ENCODE data around the gene MAMDC4. TPM values are rescaled to one million over a fixed set of nuclear protein-coding genes. Genes with fewer than 3 reads are reported as not detected.

The MAMDC4 gene
- total RNA-seq, 1 donor from 2014 or later = 3.2 TPM

GRCh38 chr9:136823136-136824046 is 28.8 kb upstream of the MAMDC4 start:
- TF ChIP-seq, protein P1, sequence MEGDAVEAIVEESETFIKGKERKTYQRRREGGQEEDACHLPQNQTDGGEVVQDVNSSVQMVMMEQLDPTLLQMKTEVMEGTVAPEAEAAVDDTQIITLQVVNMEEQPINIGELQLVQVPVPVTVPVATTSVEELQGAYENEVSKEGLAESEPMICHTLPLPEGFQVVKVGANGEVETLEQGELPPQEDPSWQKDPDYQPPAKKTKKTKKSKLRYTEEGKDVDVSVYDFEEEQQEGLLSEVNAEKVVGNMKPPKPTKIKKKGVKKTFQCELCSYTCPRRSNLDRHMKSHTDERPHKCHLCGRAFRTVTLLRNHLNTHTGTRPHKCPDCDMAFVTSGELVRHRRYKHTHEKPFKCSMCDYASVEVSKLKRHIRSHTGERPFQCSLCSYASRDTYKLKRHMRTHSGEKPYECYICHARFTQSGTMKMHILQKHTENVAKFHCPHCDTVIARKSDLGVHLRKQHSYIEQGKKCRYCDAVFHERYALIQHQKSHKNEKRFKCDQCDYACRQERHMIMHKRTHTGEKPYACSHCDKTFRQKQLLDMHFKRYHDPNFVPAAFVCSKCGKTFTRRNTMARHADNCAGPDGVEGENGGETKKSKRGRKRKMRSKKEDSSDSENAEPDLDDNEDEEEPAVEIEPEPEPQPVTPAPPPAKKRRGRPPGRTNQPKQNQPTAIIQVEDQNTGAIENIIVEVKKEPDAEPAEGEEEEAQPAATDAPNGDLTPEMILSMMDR (IDR thresholded peaks at IDR 0.05) = no peak
- TF ChIP-seq POLR2A (IDR thresholded peaks at IDR 0.05) (no peak), POLR2AphosphoS5 (IDR thresholded peaks at IDR 0.05; ENCODE audit: insufficient read depth in 1 of 2, low read depth in 1 of 2) (no peak)
- DNase-seq (ENCODE audit: extremely low spot score in 2 of 2) = no peak
- Histone ChIP-seq H3K36me3 (peaks cover 0 to 22% of the 10 kb centered on the region in 2 donors), H3K4me3 (no peak overlapping the region), H3K27ac (no peak overlapping the region), H3K27me3 (no peaks in the 10 kb centered on the region), H3K4me1 (peaks cover 18% of the 10 kb centered on the region), H3K9me3 (no peaks in the 10 kb centered on the region)
- intact Hi-C loops (cut with DNase I) = no loop called here

- H3K9me3 ChIP-seq = no peaks in the 10 kb centered on the region
- peaks cover 18% of the 10 kb centered on the region for H3K4me1 ChIP-seq
- H3K27ac ChIP-seq = no peak overlapping the region
- no peak for TF ChIP-seq POLR2AphosphoS5 (IDR thresholded peaks at IDR 0.05; ENCODE audit: insufficient read depth in 1 of 2, low read depth in 1 of 2)
- no peak for TF ChIP-seq POLR2A (IDR thresholded peaks at IDR 0.05)
- TF ChIP-seq, protein P1 (IDR thresholded peaks at IDR 0.05) = no peak
- H3K36me3 ChIP-seq = peaks cover 0 to 33% of the 10 kb centered on the region in 2 donors
- H3K4me3 ChIP-seq = no peak overlapping the region
- no peaks in the 10 kb centered on the region for H3K27me3 ChIP-seq
- intact Hi-C loops (cut with DNase I) = no loop called here
- DNase-seq (ENCODE audit: extremely low spot score in 2 of 2) = no peak
Measured at GRCh38 chr9:136824496-136825225, 27.5 kb upstream of the MAMDC4 start.

DNA sequence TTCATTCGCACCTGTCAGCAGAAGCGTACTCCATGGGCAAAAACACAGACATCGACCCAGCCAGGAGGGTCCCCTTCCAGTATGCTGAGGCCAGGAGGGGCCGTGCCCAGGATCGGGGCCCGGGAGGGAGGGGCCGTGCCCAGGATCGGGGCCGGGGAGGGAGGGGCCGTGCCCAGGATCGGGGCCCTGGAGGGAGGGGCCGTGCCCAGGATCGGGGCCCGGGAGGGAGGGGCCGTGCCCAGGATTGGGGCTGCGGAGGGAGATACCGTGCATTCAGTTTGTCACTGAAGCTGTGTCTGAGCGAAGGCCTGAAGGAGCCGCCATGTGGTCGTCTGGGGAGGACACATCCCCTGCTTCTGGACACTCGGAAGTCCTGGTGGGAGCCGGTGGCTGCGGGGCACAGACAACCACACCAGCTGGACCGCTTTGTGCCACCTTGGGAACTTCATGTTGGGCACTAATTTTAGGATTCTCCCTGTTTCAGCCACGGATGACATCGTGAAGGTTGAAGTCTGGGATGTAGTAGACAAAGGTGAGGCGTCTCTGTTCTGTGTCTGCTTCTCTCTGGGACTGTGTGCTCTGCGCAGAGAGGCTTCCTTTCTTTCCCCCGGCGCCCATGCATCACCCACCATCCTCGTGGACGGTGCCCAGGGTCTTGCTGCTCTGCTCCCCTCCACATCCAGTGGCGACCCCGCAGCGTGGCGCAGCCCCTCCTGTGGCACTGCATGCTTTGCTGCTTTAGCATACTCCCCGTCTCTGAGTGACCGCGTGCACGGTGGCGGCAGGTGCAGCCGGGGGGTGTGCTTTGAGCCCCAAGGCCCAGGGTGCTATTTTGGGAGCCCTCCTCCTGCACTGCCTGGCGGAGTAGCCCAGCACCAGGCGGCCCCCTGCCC is 26.6 kb upstream of the MAMDC4 start:
- no peaks in the 10 kb centered on the region for H3K9me3 ChIP-seq
- H3K4me1 ChIP-seq = peaks cover 17% of the 10 kb centered on the region
- H3K27me3 ChIP-seq = no peaks in the 10 kb centered on the region
- intact Hi-C loops (cut with DNase I) = no loop called here
- no peak for DNase-seq (ENCODE audit: extremely low spot score in 2 of 2)
- no peak overlapping the region for H3K4me3 ChIP-seq
- peaks cover 0 to 41% of the 10 kb centered on the region in 2 donors for H3K36me3 ChIP-seq
- TF ChIP-seq, protein P1 (IDR thresholded peaks at IDR 0.05) = no peak
- TF ChIP-seq POLR2A (IDR thresholded peaks at IDR 0.05) (no peak), POLR2AphosphoS5 (IDR thresholded peaks at IDR 0.05; ENCODE audit: insufficient read depth in 1 of 2, low read depth in 1 of 2) (no peak)
- H3K27ac ChIP-seq = no peak overlapping the region

DNA sequence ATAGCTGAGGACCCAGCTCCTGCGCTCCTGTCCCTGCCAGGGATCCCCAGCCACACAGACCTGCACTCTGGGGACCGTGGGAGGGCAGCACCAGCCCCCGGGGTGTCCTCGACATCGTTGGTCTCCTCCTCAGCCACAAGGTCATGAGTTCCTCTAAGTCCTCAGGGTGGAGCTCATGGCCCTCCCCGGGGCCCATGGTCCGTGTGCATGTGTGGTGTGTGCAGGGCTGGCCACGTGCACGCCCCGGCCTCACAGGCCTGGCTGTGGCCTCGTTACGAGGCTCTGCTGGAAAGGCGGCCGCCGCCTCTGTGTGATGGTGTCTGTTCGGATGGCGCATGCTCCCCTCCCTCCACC is 26.0 kb upstream of the MAMDC4 start:
- H3K36me3 ChIP-seq = peaks cover 0 to 48% of the 10 kb centered on the region in 2 donors
- intact Hi-C loops (cut with DNase I) = no loop called here
- H3K27ac ChIP-seq = no peak overlapping the region
- H3K4me1 ChIP-seq = peaks cover 11% of the 10 kb centered on the region
- no peak overlapping the region for H3K4me3 ChIP-seq
- TF ChIP-seq POLR2AphosphoS5 (IDR thresholded peaks at IDR 0.05; ENCODE audit: insufficient read depth in 1 of 2, low read depth in 1 of 2) = no peak
- TF ChIP-seq, protein P1 (IDR thresholded peaks at IDR 0.05) = no peak
- TF ChIP-seq POLR2A (IDR thresholded peaks at IDR 0.05) = no peak
- H3K27me3 ChIP-seq = no peaks in the 10 kb centered on the region
- no peaks in the 10 kb centered on the region for H3K9me3 ChIP-seq
- no peak for DNase-seq (ENCODE audit: extremely low spot score in 2 of 2)
